Suprapubic skin (tissue), 4 donors: ENCODE results near the gene GCNT4.

ENCODE experiments used
- EP300 ChIP-seq: sonication (generic); formaldehyde crosslinking; IDR thresholded peaks from one replicate; pipeline ENCODE4 v1.6.1; 2017; ENCODE audit warnings: antibody characterized with exemption
- POLR2A ChIP-seq, 2 donors: fragments of 450-650 bp; IDR thresholded peaks; one replicate each; pipeline ENCODE4 v1.6.1; 2017; ENCODE audit warnings: antibody characterized with exemption in 2 of 2, mild to moderate bottlenecking in 2 of 2, moderate library complexity in 2 of 2
- POLR2AphosphoS5 ChIP-seq, 3 donors: sonication (generic); formaldehyde crosslinking; IDR thresholded peaks; one replicate each; pipeline ENCODE4 v1.6.1; 2017; ENCODE audit warnings: antibody characterized with exemption in 3 of 3
- TF ChIP-seq, protein P1 (sequence below), 2 donors: fragments of 200-600 bp in 1 of 2; fragments of 450-650 bp in 1 of 2; sonication (generic) in 1 of 2; IDR thresholded peaks; one replicate each; pipeline ENCODE4 v1.5.1; 2016 to 2019; ENCODE audit warnings: antibody characterized with exemption in 2 of 2, mild to moderate bottlenecking in 1 of 2, moderate library complexity in 1 of 2

DNA sequence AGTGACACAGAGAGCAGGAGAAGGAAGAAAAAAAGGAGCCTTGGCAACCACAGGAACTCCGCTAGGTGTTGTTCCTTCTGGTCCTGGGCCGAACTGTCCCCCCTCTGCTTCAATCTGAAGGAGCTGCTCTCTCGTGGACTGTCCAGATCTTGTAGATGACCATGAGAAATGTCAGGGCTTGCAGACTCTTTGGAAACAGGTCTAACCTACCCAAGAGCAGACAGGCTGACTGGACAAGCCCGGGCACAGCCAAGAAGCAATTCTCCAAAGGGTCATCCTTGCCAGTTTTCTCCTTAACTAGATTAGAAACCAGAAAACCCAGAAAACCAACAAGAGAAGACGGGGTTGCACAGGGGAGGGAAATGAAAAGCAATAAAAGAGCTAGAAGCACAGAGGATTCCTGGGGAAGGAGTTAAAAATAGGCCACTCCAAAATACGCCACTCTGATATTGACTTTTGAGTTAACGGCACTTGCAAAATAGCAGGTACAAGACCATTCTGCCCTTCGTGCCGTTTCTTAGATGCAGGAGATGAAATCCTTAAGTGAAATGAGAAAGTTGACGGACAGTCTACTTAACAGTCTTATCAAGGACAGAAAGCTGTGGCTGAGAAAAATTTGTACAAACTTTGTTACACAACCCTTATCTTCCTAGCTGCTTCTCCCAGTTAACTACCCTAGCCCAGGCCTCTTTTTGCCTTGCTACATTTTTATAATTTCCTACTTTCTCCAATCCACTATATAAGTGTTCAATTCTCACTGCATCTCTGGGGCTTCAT lies 5.8 kb downstream of the GCNT4 start:
- TF ChIP-seq, protein P1, sequence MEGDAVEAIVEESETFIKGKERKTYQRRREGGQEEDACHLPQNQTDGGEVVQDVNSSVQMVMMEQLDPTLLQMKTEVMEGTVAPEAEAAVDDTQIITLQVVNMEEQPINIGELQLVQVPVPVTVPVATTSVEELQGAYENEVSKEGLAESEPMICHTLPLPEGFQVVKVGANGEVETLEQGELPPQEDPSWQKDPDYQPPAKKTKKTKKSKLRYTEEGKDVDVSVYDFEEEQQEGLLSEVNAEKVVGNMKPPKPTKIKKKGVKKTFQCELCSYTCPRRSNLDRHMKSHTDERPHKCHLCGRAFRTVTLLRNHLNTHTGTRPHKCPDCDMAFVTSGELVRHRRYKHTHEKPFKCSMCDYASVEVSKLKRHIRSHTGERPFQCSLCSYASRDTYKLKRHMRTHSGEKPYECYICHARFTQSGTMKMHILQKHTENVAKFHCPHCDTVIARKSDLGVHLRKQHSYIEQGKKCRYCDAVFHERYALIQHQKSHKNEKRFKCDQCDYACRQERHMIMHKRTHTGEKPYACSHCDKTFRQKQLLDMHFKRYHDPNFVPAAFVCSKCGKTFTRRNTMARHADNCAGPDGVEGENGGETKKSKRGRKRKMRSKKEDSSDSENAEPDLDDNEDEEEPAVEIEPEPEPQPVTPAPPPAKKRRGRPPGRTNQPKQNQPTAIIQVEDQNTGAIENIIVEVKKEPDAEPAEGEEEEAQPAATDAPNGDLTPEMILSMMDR (IDR thresholded peaks at IDR 0.05), result no peak
- TF ChIP-seq POLR2A (IDR thresholded peaks at IDR 0.05) (no peak), EP300 (no peak), POLR2AphosphoS5 (IDR thresholded peaks at IDR 0.05) (no peak)
